ENCODE data around the gene GNG11.
"Not testable (repeated sequence)": the region's sequence is repeated elsewhere in the genome, so short reads cannot be mapped to it uniquely, and the experiment has no call there.

Gene GNG11

GRCh38 chr7:93921607-93922566 lies at the start of gene GNG11:
Gene GNG11 (plus strand): TSS chr7:93921735. CDS start chr7:93922138, 403 bp downstream.
- peak; percentile 85 for DNase-seq

DNA sequence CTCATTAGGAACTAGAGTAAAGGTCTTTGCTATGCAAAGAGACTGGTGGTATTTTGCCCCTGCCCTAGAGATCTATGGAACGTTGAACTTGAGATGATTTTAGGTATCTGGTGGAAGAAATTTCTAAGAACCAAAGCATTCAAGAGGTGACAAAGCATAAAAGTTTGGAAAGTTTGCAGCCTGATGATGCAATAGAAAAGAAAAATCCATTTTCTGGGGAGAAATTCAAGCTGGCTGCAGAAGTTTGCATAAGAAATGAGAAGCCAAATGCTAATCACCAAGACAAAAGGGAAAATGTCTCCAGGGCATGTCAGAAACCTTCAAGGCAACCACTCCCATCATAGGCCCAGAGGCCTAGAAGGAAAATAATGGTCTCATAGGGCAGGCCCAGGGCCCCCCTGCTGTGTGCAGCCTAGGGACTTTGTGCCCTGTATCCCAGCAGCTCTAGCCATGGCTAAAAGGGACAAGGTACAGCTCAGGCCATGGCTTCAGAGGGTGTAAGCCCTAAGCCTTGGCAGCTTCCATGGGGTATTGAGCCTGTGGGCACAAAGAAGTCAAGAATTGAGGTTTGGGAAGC lies 47.4 kb upstream of the GNG11 start:
- no peak for DNase-seq

DNA sequence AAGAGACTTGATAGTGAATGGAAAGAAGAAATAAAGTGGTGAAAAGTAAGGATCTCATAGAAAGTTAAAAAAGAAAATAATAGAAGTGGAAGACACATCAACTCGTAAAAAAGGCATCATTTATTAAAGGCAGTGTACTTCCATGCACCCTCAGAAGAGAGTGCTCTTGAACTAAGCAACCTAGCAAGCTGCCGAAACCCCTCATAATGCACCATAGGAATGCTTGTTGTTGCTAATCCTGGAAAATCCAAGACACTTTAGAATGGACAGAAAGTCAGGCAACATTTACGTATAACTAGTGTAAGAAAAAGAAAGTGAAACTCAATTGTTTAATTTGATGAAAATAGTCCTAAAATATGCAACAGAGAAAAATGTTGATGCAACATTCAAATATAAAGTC lies 43.8 kb upstream of the GNG11 start:
- no peak for DNase-seq

DNA sequence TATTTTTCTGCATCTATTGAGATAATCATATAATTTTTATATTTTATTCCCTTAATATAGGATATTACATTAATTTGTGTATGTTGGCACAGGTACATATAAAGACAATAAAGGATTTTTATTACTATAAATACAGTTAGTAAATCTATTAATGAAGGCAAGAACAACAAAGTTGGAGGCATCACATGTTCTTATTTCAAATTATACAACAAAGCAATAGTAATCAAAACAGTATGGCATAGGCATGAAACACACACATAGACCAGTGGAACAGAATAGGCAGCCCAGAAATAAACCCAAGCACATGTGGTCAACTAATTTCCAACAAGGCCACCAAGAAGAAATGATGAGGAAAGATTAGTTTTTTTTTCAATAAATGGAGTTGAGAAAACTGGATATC lies 42.2 kb upstream of the GNG11 start:
- DNase-seq: no peak

GRCh38 chr7:93882468-93882867 lies 39.1 kb upstream of the GNG11 start:
- DNase-seq: no peak

- no peak for DNase-seq
Observed at GRCh38 chr7:93883078-93883916, 38.2 kb upstream of the GNG11 start.

DNA sequence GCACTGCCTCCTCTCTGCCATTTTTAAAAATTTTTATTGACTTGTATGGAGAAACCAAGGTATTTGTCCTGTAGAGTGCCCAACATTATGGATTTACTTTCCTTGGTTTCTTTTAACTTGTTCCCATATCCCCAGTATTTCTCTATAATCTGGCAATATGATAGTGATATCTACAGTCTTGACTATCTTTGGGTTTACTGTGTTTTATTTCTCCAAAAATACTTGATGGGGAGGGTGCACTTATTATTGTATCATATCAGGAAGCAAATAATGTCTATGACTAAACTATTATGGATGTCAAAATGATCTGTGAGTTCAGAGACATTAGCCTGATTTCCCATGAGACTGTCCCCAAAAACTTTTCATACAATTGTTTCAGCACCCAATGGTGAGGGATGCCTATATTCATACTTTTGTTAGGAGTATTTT lies 37.6 kb upstream of the GNG11 start:
- DNase-seq: no peak

DNA sequence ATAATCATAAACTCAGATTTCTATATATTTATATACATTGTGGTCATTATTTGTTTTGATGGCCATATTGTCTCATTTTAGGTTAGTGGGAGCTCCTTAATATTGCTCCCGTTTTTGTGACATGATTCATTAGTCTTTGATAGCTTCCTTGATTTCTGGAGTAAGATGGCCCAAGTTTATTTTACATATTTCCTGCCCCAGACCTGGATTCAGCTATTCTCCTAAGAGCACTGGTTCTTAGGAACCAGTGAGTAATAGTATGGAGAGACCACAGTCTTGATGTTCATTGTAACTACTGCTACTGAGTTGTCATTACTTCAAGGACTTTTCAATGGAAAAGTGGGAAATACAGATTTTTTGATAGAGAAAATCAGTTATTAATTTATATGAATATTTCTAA lies 37.0 kb upstream of the GNG11 start:
- DNase-seq: no peak

GRCh38 chr7:93889261-93889660 lies 32.3 kb upstream of the GNG11 start:
- no peak for DNase-seq

DNA sequence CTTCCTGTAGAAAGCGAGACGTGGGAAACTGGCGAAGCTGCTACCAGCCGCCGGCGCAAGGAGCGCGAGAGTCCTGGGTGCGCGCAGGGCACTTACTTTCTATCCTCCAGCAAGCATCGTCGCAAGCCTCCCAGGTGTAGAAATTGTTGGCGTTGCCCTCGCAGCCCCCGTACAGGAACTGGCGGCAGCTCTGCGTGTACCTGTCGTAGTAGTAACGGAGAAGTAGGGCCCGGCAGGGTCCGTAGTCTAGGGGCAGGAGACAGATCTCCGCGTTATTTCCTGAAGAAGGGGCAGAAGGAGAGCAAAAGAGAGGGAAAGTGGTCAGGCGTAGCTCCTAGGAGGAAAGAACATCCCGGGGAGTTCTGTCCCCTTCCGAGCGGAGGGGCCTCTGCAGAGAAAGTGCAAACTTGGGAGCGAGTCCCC lies 31.5 kb upstream of the GNG11 start:
- peak; percentile 75 for DNase-seq

DNA sequence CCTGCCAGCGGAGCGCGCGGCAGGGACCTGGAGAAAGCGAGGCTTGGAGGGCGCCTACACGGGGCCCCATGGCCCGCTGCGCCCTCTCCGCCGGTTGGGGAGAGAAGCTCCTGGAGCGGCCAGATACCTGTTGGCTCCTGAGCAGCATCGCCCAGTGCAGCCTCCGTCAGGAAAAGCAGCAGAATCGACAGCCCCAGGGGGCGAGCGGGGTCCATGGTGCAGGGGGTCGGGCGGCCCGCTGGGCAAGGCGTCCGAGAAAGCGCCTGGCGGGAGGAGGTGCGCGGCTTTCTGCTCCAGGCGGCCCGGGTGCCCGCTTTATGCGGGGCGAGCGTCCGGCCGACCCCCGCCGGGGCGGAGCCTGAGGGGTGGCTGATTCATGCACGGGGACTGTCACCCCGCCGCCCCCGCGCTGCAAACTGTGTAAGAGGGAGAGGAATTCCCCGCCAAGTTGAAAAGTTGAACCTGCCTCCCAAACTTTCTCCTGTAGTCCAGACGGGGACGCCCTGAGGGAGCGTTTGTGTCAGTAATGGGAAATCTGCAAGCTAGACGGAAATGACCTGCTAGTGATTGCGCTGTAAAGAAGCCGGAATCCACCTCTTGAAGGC lies 31.0 kb upstream of the GNG11 start, which contains the start of gene TFPI2:
Gene TFPI2, minus strand, starts transcription at position 290 of the 605 bp plus-strand sequence. Its CDS starts 75 bp downstream, at position 215.
- DNase-seq: peak; percentile 78

GRCh38 chr7:93894426-93894825 lies 27.1 kb upstream of the GNG11 start:
- DNase-seq: no peak

DNA sequence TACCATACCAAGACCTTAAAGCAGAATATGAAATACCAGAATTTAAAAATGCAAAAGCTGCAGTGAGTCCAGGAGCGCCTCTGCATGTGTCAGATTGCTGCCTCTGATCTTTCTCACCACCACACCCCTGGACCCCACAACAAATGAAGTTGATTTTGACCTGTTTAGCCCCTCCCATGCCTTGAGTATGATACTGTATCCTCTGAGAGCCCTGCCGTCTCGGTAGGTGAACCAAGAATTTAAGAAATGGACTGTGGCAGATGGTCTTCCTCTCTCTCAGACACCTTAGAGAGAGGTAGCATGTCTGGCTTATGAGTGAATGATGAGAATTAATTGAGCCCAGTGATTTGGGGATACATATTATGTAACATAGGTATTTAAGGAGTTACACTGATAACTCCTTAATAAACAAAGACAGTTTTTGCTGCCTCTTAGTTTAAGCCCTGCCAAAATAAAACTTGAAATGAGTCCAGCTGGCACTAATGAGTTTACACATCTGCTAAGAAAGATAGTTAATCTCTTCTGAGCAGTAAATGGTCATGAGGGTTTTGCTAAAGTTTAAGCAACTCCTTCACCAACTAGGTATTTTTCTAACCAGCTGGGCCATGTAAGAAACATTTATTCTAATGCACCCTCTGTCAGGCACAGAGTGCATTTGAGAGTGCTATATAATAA lies 26.4 kb upstream of the GNG11 start:
- DNase-seq: no peak

DNA sequence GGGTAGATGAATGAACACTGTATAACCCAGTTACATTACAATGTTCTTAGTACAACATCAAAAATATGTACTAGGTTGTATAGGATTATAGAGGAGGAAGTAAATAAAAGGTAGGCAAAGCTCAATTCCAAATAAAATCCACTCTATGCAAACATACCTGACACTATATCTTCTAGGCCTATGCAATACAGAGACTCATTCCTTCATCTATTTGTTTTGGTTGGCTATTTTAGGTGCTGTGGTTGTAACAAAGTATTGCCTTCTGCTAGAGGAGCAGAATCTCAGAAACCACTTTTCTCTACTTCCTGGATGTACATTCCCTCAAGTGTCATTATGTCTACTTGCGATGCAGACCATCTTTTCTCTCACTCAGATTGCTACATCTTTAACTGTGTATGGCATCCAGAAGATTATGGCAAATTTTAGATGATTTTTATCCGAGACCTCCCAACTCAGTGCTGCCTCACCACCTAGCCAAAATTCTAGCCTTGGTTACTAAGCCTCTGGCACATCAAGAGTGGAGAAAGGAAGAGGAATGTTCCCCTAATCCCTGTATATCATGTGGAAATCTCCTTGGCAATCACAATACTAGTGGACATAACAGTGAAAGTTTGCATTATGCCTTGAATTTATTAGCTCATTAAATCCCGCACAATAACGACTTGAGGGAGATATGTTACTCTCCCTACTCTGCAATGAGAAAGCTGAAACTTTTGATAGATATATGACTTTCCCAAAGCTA lies 25.5 kb upstream of the GNG11 start:
- DNase-seq: no peak

DNA sequence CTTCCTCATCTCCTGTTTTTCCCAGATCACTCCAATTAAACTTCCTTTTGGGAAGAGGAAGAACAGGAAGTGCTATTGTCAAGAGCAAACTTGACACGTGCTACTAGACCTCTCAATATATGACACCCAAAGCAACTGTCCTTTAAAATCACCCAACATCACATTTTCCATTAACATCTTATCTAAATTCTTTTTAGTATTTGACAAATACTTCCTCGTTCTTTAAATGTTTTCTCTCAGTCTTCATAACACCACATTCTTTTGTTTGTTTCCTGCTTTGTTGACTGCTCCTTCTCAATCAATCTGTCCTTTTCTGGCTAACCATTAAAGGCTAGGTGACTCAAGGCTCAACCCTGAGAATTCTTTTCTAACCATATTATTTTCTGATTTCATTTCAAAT lies 23.9 kb upstream of the GNG11 start:
- no peak for DNase-seq

DNA sequence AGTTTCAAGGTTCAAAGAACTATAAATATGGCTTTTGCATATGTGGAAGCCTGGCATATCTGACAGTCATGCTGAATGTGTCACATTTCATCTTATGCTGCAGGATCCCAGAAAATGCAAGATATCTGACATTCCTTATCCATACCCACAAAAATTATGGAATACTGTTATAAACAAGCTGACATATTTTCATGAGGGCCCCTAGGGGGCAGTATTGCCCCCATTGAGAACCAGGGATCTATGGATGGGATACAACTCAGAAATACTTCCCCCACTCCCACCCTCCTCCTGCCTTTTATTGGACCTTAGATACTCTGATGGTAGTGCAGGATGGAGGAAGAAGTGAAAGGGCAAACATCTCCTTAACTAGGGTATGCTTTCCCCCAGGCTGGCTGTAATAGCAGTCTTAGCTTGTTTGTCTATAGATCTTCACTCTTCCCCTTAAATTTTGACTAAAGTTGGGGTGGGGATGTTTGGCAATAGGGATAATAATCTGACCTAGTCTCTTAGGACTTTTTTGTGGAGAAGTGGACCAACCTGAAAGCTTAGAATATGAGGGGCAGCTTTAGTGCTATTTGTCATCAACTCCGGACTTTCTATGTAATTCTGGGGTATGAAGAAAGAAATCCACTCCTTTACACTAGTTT lies 18.6 kb upstream of the GNG11 start:
- no peak for DNase-seq

DNA sequence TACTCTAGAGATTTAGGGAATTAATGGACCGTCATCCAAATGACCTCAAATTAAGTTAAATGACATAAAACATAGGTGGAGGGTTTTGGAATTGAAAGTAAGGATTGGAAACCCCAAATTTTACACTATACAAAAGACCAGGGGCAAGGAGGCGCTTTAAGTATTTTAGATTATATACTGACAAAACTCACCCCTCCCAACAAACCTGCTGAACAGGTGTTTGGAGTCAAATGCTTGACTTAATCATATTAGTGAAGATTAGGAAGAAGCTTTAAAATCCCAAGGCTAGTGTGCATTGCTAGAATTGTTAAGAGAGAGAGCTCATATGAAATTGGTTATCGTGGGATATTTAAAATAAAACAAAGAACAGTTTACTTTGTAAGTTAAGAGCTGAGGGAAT lies 15.3 kb upstream of the GNG11 start, which contains the start of gene GNGT1:
Gene GNGT1, plus strand, starts transcription at position 301 of the 400 bp plus-strand sequence. CDS start 180 bp downstream, outside the sequence.
- no peak for DNase-seq

DNA sequence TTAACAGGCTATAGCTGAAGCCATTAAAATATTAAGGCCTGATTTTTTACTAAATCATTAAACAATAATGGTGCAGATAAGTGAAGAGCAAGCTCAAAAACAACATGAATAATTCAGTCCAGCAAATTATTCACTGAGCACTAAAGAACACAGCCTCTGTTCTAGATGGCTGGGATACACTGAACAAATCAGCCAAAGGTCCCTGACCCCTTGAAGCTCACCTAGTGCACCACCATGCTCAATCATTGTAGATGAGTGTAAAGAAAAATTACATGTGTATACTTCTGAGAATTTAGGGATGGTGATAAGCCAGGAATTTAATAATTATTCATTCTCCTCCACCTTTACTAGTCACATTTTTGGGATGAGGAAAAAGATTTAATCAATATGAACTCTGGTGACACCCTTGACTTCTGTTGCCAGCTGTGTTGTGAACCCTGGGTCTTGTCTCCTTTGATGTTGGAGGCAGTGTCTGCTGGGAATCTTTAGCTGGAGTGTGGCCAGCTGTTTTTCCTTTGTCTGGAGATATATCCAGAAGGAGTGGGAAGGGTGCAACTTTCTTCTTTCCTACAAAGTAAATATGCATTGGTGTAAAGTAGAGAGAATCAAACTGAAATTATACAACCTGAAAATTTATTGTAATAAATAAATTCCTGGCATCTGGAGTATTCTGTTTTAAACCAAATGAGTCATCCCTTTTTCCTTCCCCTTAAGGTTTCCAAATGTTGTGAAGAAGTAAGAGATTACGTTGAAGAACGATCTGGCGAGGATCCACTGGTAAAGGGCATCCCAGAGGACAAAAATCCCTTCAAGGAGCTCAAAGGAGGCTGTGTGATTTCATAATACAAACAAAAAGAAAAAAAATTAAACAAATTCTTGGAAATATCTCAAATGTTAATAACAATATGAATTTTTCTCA lies 11.2 kb upstream of the GNG11 start:
- DNase-seq: no peak

GRCh38 chr7:93911242-93911641 lies 10.3 kb upstream of the GNG11 start:
- DNase-seq: not testable (repeated sequence)

DNA sequence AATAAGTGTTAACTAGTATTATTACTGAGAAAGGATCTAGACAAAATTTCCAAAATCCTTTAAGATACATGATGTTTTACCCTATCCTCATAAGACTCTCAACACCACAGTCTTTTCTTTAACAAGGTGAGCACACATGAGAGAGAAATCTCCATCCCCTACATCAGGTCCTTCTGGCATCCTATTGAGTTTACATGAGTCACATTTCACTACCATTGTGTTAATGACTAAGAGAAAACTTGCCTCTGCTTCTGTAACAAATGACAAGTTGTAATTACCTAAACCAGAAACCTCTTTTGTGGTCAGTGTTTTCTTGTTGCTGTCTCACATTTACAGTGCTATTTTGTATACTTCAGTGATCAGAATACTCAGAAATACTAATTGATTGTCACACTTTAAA lies 9.9 kb upstream of the GNG11 start:
- not testable (repeated sequence) for DNase-seq

All from retina (tissue), 1 donor.